Ishikawa (cell line): Measurements from ENCODE around the gene UNC5B.

ENCODE experiments used
- CEBPB ChIP-seq: IDR thresholded peaks from 2 replicates; pipeline ENCODE4 v1.6.1; 2012
- CREB1 ChIP-seq: IDR thresholded peaks from 2 replicates; pipeline ENCODE4 v1.6.1; 2012; ENCODE audit warnings: low read depth
- MAX ChIP-seq: IDR thresholded peaks from 2 replicates; pipeline ENCODE4 v1.6.1; 2012
- TEAD4 ChIP-seq: IDR thresholded peaks from 2 replicates; pipeline ENCODE4 v1.6.1; 2012

DNA sequence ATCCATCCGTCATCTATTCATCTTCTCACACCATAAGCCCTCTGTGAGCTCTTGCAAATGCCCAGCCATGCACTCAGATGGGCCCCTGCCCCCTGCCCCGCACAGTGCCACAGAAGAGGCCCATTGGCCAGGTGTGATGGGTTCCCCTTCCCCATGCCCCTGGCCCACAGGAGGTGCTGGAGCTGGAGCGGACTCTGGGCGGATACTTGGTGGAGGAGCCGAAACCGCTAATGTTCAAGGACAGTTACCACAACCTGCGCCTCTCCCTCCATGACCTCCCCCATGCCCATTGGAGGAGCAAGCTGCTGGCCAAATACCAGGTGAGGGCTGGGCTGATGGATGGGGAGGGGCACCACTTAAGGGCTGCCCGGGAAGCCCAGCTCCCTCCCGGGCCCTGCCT is 83.3 kb downstream of the UNC5B start:
- TF ChIP-seq TEAD4 (no peak), CREB1 (no peak), MAX (no peak), CEBPB (no peak)
